GM21723 (cell line): Measurements from ENCODE around the gene RAPH1.

ENCODE experiments used
- ATAC-seq: cut with Tn5 transposase; IDR thresholded peaks from one replicate; pipeline ENCODE4 v1.9.1; 2021; ENCODE audit warnings: mild to moderate bottlenecking, moderate library complexity; ENCODE audit not compliant: unreplicated experiment

The RAPH1 gene, protein sequence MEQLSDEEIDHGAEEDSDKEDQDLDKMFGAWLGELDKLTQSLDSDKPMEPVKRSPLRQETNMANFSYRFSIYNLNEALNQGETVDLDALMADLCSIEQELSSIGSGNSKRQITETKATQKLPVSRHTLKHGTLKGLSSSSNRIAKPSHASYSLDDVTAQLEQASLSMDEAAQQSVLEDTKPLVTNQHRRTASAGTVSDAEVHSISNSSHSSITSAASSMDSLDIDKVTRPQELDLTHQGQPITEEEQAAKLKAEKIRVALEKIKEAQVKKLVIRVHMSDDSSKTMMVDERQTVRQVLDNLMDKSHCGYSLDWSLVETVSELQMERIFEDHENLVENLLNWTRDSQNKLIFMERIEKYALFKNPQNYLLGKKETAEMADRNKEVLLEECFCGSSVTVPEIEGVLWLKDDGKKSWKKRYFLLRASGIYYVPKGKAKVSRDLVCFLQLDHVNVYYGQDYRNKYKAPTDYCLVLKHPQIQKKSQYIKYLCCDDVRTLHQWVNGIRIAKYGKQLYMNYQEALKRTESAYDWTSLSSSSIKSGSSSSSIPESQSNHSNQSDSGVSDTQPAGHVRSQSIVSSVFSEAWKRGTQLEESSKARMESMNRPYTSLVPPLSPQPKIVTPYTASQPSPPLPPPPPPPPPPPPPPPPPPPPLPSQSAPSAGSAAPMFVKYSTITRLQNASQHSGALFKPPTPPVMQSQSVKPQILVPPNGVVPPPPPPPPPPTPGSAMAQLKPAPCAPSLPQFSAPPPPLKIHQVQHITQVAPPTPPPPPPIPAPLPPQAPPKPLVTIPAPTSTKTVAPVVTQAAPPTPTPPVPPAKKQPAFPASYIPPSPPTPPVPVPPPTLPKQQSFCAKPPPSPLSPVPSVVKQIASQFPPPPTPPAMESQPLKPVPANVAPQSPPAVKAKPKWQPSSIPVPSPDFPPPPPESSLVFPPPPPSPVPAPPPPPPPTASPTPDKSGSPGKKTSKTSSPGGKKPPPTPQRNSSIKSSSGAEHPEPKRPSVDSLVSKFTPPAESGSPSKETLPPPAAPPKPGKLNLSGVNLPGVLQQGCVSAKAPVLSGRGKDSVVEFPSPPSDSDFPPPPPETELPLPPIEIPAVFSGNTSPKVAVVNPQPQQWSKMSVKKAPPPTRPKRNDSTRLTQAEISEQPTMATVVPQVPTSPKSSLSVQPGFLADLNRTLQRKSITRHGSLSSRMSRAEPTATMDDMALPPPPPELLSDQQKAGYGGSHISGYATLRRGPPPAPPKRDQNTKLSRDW

DNA sequence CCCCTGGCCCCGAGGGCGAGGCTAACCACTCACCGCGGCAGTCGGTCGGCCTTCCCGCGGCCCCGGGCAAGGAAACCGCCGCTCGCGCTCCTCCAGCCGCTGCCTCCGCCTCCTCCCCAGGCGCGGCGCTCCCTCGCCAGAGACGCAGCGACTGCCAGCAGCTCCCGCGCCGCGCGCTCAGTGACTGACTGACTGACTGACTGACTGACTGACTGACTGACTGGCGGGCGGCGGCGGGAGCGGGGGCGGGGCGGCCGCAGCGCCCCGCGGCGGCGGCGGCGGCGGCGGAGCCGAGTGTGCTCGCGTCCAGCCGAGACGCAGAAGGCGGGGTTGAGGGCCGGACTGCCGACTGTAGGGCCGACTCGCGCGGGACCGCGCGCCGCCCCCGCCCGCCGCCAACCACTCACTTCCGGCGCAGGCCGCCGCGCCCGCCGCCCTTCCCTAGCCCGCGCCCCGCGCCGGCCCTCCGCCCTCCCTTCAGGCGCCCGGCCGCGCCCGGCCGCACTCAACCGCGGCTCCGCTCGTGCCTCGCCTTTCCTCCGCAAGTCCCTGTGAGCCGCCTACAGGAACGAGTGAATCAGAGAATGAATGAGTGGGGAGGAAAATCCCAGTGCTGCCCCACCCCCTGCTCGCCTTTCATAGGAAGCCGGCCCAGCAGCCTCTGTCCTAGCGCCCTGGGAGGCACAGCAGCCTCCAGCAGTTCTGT is at the start of gene RAPH1:
RAPH1 (minus strand) TSS at position 224 of the 706 bp plus-strand sequence. CDS start 39,948 bp downstream, outside the sequence.
- peak; percentile 71 for ATAC-seq

DNA sequence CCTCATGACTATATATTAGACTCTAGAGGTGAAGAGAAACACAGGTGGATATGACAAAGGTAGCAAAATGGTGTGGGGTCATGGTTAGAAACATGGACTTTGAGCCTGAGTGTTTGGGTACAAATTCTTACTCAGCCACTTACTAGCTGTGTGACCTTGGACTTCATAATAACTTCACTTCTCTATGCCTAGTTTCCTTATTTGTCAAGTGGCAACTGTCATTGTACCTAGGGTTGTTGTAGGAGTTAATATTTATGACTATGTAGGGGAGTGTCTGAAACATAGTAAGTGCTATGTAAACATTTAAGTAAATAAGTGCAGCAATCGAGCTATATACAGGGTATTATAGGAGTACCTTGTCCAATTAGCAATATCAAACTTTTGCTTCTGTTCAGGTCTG is 49.7 kb upstream of the RAPH1 start:
- no peak for ATAC-seq

DNA sequence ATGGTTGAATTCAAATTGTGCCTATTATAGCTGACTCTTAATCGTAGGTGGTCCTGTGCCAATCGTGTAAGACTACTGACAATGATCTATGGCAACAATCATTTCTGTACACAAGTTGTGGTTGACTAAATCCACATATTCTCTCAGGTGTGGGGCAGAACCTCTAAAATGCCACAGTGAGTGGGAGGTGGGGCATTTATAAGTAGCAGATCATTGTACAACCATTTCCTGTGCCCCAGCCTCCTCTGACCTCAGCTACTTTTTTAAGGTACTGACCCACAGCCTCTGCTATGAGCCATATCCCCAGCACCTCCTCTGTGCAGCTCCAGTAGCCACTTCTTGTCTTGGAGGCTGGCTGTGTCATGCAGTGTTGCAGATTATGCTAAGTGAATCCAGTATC is 48.6 kb upstream of the RAPH1 start:
- peak; percentile 41 for ATAC-seq

DNA sequence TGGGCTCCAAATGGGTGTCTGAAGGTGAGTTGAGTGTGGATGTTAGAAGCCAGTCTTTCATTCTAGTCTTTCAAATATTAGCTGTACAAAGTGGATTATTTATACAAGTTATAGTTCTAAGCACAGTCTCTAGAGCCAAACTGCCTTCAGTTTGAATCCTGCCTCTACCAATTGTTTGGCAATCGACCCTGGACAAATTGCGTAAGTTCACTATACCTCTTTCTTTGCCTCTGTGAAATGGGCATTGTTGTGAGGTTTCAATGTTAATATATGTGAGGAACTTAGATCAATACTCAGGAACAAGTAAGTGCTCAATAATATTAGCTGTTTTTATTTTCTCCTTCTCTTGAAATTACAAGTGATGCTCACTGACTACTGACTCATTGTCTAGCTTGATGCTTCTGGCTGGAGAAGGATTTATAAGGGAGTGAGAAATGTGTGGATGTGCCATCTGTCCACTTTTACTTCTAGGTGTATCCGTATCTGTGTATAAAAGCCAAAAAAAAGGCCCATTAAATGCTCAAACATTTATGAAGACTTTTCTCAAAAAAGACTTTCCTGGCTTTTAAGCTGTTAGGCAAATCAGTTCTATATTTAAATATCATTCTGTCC is 48.1 kb upstream of the RAPH1 start:
- no peak for ATAC-seq

DNA sequence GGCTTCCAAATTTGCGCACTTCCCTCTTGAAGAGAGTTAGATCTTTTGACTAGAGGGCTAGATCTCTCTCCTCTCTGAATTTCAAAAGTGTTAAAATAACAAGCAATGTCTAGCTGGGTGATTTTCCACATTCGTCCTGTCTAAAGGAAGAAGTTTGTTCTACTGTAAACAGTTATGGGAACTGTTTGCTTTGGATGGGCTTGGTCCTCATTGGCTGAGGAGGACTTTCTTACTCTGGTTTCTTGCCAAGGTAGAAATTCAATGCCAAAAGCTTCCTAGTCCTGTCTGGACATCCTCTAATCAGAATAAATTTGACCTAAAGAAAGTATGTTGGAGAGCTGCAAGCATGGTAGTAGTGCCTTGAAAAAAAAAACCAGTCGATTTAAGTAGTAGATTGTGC is 47.4 kb upstream of the RAPH1 start:
- ATAC-seq = no peak

DNA sequence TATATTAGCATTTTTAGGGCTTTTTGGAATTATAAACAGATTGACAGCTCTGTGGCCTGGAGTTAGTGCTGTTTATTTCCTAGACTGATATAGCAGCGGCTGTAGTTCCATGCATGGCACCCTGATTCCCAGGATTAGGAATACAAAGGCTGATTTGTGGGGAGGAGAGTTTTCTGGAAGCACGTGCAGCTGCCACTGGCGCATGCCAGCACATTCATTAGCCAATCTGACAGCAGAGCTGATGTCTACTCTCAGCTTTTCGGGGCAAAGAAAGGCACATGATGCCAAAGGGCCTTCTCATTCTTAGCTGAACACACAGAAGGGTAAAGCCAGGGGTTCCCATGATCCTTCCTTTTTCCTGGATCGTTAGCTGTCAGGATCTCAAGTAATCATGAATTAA is 45.7 kb upstream of the RAPH1 start:
- no peak for ATAC-seq

DNA sequence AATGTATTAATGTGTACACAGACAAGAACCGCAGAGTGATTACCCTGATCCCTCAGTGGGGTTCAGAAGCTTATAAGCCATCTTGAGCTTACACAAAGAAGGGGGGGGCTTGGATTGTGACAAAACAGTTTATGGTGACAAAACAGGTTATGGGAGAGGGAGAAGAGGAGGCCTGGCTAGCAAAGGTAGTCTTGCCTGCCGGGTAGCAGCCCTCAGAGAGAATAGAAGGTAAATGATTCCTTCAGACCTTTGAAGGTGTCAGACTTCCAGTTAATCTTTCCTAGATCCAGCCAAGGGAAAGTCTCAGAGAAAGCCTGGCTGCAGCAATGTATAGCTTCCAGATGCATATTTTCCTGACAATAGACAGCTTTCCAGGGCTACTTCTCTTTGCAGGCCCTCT is 44.6 kb upstream of the RAPH1 start:
- ATAC-seq = no peak

DNA sequence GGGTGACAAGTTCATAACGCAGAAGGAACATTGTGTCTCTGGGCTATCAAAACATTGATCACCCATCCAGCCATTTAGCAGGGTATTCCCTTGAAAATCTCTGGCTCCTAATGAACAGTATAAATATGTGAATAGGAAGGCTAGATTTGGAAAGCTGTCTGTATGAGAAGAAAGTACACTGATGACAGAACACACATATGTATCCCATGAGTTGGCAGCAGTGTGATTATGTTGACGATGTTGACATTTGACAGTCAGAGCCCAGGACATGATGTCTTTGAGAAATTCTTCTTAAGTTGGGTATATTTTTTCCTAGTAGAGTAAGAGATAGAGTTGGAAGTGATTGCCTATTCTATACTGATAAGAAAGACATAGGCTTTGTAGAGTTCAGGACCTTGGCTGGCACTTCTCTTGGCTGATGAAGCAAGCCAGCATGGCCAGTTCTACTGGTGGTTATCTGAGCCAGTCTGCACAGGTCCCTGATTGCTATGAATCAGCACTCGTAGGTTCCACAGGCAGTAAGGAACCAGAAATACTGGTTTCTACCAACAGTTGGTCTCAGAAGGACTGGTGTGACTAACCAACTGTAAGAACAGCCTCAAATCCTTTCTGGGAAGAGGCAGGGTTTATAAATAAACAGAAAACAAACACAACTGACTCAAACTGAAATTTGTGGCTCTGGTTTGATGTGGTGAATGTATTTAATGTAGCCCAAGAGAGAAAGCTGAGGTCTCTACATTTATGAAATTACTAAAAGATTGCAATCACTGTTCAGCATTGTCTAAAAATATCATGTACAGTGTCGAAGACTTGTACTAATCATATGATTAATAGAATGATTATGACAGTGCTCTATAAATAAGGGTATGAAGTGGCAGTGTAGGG is 43.9 kb upstream of the RAPH1 start:
- ATAC-seq = peak; percentile 97

DNA sequence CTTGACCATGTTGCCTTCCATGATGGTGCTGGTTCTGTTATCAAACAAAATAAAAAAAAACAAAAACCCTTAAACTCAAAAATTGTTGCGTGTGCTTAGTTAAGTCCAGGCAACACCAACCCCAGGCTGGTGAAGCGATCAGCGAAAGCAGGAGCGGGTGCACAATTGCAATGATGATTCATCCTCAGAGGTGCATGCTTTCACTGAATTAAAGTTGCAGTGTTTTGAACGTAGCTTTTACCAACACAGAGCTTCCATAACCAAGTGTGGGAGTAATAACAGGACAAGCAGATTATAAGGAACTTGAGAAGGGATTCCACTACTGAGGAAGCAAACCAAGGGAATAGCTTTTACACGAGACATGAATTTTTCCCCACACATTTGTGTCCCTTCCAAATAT is 39.7 kb upstream of the RAPH1 start:
- ATAC-seq = no peak

DNA sequence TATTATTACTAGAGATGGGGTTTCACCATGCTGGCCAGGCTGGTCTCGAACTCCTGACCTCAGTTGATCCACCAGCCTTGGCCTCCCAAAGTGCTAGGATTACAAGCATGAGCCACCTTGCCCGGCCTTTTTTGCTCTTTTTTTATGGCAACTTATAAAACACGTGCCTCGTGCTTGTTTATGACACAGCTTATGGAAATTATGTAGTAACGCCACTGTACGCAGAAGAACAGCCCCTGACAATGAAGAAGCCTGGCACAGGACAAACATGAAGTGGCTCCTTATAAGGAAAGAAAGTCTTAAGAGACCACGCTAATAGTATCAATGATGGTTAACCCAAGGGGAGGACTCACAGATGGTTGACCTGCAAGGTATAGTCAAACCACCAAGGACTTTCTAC is 37.2 kb upstream of the RAPH1 start:
- no peak for ATAC-seq

DNA sequence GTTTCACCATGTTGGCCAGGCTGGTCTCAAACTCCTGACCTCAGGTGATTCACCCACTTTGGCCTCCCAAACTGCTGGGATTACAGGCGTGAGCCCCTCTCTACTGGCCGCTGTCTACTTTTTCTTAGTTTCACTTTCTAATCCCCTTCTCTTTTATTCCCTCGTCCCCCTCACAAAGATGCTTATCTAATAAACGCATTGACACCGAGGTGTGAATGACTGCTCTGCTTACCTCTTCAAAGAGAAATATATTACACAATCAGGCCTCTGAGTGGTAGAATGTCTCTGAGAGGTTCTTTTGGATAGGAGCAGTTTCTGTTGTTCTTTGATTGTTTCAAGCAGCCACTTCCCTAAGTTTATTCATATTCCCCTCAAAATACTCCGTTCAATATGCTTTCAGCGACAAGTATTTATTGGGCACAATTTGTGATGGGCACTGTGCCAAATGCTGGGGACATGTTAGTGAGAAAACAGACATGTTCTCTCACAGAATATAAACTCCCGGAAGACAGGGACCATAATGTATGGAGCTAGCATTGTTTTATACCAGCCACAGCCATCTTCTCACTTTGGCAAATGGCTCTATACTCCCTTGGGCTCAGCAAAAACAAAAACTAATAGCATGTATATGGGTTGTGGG is 34.7 kb upstream of the RAPH1 start:
- no peak for ATAC-seq

DNA sequence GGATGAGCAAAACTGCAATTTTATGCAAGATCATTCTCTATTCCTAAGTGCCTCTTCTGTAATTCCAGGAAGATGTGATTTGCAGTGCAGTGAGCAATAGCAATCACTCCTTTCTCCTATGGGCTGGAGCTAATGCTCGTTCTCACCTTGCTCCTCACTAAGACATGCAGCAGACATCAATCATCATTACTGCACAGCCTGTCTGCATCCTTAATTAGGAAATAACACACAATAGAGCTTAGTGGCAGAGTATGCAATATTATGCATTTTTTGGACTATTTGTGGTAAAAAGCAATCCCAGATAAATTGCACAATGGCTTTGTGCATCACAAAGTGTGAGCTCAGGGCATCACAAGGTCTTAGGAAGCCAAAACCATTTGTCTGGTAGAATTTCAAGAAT is 32.6 kb upstream of the RAPH1 start:
- no peak for ATAC-seq

DNA sequence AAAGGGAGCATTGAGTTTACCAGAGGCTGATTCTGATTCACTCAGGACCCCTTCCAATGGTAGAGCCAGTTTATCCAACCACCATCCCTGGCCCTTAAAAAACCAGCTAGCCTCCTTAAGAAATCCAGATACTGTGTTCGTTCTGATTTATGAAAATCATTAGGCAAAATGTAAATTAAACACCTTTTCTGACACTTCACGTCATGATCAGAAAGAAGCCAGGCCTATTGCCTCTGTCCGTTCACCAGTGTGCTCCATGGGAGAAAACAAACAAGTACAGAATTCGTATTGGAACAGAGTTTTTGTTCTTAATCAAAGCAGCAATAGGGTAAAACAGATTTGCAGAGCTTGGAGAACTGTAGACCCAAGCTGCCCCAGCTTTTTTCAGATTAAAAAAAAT is 31.1 kb upstream of the RAPH1 start:
- no peak for ATAC-seq

DNA sequence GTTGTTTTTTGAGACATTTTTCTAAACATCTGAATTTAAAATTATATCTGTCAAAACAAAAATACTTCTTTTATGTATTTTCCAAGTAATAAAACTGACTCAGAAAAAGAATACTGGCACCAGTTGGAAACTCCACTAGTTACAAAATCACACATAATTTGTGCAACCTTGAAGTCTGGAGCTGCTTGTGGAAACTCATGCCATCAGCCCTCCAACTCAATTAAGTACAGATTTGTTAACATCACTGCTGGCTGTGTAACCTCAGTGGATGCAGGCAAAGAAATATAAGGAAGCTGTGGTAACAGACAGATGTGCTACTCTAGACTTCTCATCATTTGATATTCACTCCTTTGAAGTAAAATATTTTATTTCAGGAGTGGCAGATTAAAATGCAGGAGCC is 30.0 kb upstream of the RAPH1 start:
- no peak for ATAC-seq

DNA sequence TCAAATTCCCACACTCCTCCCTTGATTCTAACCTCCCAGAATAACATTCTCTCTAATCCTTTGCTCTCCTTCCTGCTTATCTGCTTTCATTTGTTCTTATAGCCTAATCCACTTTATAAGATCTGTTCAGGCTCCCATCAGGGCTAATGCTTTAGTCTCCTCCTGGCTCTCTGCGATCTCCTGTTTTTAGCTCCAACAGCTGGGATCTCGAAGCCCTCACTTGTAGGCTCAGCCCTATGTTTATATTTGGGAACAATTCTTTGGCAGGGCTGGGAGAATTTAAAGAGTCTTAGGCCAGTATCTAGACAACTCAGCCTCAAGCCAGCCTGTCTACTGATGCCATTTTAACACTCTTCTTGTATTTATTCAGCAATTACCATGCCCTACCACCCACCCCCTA is 27.2 kb upstream of the RAPH1 start:
- no peak for ATAC-seq

DNA sequence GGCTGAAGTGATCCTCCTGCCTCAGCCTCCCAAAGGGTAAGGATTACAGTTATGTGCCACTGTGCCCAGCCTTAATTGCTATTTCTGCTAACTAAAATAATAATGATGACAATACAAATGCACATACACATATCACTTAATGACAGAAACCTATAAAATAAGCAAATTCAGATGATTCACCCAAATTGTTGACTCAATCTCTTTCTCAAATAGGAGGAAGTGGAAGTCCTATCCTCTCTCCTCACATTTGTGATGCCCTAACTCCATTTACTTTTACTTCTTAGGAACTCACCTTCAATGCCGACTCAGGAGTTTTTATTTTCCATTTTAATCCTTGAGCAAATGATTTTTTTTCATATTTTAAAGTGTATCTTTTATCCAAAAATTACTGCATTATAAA is 24.5 kb upstream of the RAPH1 start:
- ATAC-seq = no peak

DNA sequence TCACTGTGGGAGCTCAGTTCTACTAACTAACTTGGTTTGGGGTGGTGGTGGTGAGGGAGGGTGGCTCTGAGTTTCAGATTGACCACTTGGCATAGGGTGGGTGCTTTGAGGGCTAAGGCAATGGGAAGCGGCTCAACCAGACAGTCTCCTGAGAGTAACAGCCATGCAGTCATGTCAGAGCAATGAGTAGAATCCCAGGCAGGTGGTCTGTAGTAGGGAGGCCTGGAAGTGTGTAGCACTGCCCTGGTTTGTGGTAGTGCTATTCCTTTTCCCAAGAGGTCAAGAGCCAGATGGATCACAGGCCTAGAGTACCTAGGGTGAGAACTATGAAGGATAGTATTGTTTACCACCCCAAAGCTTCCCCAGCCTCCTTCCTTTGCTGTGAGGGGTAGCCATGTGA is 18.7 kb upstream of the RAPH1 start:
- no peak for ATAC-seq

DNA sequence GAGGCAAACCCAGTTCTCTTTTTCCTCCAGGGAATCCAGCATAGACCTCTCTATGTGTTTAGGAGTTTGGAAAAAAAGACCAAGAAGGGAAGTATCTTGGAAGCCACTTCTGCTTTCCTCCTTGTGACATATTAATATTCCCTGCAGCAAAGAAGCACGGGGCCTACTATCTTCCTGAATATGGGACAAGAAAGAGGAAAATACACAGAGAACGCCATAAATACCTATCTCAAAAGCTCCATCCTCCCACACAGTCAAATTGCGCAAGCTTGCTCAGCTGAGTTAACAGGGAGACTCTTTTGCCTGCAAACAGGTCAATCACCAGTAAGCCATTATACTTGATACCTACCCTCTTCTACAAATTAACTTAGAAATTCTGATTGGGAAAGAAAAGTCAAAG is 16.7 kb upstream of the RAPH1 start:
- no peak for ATAC-seq

DNA sequence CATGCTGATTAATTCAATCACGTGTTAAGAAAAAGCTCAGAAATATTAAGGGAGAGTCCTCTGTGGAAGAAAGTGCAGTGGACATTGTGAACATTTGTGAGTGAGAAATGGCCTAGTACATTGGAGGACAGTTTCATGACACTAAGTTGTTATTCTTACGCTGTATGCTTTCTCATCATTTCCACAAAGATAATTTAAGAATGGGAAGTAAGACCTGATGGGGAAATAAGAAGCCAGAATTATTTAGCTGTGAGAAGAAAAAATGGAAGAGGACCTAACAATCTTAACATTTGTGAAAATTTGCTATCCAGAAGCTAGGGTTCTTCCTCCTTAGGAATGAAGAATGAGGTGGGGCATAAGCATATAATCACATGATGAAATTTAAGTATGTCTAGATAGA is 15.2 kb upstream of the RAPH1 start:
- no peak for ATAC-seq
